ENCODE measurements around the gene DBR1. TPM values are rescaled to one million over a fixed set of nuclear protein-coding genes. Genes with fewer than 3 reads are reported as not detected.
A peak's percentile ranks its signal among the peaks of the same experiment; 100 is the strongest.

Gene DBR1
- total RNA-seq, 4 donors from 2014 or later: 7.2 to 13.1 (median 11.7) TPM

- no peak for TF ChIP-seq CTCF (IDR thresholded peaks at IDR 0.05)
- DNase-seq (ENCODE audit: low spot score) (no peak), ATAC-seq (ENCODE audit: low FRiP score) (peak; percentile 8)
These were observed 60.2 kb downstream of the DBR1 start for GRCh38 chr3:138114431-138114918.

DNA sequence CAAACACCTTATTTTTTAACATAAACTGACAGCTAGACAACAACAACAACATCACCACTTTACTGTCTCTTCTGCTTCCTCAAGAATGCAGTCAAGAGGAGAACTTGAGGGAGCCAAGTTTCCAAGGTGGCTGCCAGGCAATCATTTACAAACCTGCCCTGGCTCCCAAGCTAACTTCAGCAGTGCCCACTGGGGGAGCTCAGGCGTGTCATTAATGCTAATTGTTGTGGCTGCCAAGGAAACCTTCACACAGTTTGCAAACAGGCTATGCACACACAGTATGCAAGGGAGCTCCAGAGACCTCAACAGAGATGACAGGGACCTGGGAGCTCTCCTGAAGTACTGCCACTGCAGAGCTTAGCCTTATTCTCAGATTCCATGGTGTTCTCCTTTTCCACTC is 61.4 kb downstream of the DBR1 start:
- ATAC-seq (ENCODE audit: low FRiP score) (no peak), DNase-seq (ENCODE audit: low spot score) (no peak)
- TF ChIP-seq CTCF (IDR thresholded peaks at IDR 0.05): no peak

DNA sequence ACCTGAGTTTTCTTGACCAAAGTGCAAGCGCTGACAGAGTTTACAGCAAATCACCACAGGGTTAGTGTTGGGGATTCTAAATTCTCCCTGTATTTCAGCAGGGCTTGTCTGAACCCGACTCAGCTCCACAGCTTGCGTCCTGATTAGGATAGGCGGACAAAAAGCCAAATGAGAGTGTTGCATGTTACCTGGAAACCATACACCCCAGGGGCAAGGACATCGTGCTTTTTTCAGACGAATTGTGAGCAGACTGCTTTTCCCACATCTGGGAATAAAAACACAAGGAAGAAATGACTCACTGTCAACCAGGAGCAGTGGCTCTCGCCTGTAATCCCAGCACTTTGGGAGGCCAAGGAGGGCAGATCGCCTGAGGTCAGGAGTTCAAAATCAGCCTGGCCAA is 62.4 kb downstream of the DBR1 start:
- no peak for ATAC-seq (ENCODE audit: low FRiP score)
- DNase-seq (ENCODE audit: low spot score): no peak
- TF ChIP-seq CTCF (IDR thresholded peaks at IDR 0.05): no peak

Other genes with a start within 250 kb of the DBR1 start
- not detected for gene CLDN18, start 164.8 kb downstream of the DBR1 start, total RNA-seq
- 10 to 100 TPM; 14.6 to 38.7 (median 30.0) TPM for gene DZIP1L, start 59.3 kb downstream of the DBR1 start, total RNA-seq
- gene A4GNT, start 42.5 kb downstream of the DBR1 start, total RNA-seq: not detected
- 100 to 1,000 TPM in 2 of 4 donors, 10 to 100 TPM in 2; 61.5 to 121 (median 95.3) TPM for gene ARMC8, start 12.4 kb upstream of the DBR1 start, total RNA-seq
- under 1 TPM in 1 of 4 donors, not detected in 3; 0.48 TPM for gene NME9, start 154.9 kb upstream of the DBR1 start, total RNA-seq
- 100 to 1,000 TPM in 3 of 4 donors, 10 to 100 TPM in 1; 63.1 to 210 (median 106) TPM for gene MRAS, start 173.7 kb upstream of the DBR1 start, total RNA-seq

Data from omental fat pad (tissue), 4 donors.